Activated CD4-positive, alpha-beta T cell treated with anti-CD3 and anti-CD28 coated beads, Interleukin-2, amount 50 U/mL, for 16 hours (primary cell): ENCODE data around the gene GOLGA6B.
A peak's percentile ranks its signal among the peaks of the same experiment; 100 is the strongest.
"Not testable (repeated sequence)": the region's sequence is repeated elsewhere in the genome, so short reads cannot be mapped to it uniquely, and the experiment has no call there.

Source experiments
- DNase-seq: peaks from one replicate; pipeline ENCODE4 v3.0.0-alpha.2; 2020

The GOLGA6B gene

DNA sequence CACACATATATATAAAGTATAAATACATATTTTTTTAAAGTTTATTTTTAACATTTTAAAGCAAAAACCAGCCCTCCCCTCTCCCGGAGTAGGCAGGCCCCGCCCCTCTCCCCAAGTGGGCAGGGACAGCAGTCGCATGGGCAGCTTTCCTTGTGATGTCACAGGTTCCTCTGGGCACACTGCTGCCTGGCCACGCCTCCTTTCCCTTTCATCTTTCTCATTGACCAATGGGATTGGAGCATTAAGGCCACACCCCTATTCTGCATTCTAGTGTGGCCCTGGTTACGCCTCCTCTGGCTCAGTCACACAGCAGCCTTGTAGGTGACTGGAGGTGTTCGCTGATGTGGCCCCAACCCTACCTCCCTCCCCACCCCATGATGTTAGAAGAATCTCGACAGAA is at the start of gene GOLGA6B:
GOLGA6B (plus strand) TSS at position 301 of the 400 bp plus-strand sequence; CDS start at position 342, 41 bp downstream.
- not testable (repeated sequence) for DNase-seq

DNA sequence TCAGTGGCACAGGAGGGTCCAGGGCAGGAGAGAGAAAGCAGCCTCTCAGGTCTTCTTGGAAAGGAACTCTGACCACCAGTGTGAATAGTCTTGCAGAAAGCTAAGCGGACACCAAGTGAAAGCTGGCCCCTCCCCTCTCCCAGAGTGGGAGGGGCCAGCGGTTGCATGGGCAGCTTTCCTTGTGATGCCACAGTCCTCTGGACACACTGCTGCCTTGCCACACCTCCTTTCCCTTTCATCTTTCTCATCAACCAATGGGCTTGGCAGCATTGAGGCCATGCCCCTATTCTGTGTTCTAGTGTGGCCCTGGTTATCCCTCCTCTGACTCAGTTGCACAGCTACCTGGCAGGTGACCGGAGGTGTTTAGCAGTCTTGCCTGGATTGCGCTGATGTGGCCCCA is 49.7 kb upstream of the GOLGA6B start:
- DNase-seq, result no peak

DNA sequence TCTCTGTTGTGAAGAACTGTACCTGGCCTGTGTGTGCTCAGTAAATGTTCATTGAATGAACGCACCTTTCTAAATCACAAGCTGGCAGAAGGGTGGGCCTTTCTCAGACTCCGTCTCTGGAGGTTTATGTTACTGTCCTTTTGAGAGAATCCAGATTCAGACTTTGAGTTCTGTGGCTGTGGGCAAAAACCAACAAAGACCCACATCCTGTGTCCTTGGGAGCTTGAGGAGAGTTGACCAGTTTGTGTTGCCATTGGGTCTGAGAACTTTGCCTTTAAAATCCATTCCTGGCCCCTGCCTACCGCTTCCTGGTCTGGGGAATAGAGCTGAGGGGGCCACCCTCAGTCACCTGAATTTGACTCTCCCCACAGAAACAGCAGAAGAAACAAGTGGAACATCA is 46.4 kb upstream of the GOLGA6B start:
- not testable (repeated sequence) for DNase-seq

DNA sequence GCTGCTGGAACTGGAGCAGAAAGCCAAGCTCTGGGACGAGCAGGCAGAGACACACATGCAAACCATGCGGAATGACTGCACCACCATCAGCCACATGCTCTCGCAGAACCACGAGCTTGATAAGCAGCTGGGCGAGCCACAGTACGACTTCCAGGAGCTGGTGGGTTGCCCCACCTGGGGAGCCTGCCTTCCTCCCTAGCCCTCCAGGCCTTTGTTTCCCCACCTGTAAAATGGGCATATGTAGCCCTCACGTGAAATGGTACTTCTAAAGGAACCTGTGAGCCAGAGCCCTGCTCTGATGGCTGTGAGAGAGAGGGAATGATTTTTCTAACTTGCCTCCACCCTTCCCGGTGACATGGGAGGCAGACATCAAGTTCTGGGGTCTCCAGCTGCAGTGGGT is 44.6 kb upstream of the GOLGA6B start:
- no peak for DNase-seq

- not testable (repeated sequence) for DNase-seq
Observed at GRCh38 chr15:72612324-72612723, 42.2 kb upstream of the GOLGA6B start.

GRCh38 chr15:72614810-72615532 is 39.5 kb upstream of the GOLGA6B start:
- DNase-seq, result no peak

DNA sequence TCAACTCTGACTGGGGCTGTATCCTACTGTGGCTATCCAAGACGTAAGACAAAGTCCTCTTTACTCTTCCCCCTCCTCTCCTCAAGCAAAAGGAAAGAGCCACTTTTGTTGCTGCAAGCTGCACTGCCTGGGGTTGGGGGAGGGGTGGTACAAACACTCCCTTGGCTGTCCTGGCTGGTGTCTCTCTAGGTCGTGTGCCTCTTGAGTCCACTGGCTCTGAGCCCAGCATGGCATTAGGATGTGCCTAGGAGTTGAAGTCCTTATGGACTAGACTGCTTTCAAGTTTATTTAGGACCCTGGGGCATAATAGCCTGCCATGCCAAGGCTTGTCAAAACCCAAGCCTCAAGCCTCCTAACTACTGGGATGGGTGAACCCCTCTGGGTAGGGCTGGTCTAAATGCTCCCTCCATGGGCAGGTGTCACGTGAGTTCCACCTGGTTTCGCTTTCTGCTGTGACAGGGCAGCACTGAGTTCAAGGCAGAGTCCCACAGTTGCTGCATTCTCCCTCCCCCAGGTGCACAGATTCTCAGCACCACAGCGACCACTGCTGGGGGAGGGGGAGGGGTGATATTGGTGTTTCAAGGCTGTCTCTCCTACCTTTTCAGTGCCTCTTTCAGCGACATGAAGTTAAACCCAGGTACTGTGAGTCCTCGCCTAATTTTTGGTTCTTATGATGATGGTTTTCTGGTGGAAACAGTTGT is 38.8 kb upstream of the GOLGA6B start:
- DNase-seq, result not testable (repeated sequence)

- DNase-seq, result no peak
Observed at GRCh38 chr15:72616491-72617210, 37.8 kb upstream of the GOLGA6B start.

GRCh38 chr15:72623854-72624253 is 30.6 kb upstream of the GOLGA6B start:
- DNase-seq, result not testable (repeated sequence)

GRCh38 chr15:72626153-72626552 is 28.3 kb upstream of the GOLGA6B start:
- not testable (repeated sequence) for DNase-seq

GRCh38 chr15:72628249-72629067 is 26.0 kb upstream of the GOLGA6B start:
- peak; percentile 11 for DNase-seq

DNA sequence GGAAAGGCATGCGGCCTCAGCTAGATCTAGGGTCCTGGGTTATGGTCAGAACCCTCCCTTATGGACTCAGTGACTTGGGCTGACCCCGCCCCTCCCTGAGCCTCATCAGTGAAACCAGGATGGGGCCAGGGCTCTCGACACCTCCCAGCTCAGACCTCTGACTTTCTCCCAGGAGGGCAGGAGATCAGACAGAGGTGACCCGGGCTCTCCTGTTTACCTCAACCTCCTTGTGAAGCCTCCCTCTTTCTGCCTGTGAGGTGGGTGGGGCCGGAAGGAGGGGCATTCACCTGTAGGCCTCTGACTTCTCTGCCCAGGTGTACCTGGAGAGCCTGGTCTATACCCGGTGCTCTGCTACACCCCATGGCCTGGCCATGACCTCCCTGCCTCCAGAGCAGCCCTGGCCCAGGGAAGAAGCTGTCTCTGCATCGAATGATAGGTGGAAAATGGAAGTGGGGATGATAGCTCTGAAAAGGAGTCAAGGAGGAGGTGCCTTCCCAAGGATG is 25.4 kb upstream of the GOLGA6B start:
- not testable (repeated sequence) for DNase-seq

GRCh38 chr15:72636519-72637282 is 17.8 kb upstream of the GOLGA6B start:
- DNase-seq, result peak; percentile 69

DNA sequence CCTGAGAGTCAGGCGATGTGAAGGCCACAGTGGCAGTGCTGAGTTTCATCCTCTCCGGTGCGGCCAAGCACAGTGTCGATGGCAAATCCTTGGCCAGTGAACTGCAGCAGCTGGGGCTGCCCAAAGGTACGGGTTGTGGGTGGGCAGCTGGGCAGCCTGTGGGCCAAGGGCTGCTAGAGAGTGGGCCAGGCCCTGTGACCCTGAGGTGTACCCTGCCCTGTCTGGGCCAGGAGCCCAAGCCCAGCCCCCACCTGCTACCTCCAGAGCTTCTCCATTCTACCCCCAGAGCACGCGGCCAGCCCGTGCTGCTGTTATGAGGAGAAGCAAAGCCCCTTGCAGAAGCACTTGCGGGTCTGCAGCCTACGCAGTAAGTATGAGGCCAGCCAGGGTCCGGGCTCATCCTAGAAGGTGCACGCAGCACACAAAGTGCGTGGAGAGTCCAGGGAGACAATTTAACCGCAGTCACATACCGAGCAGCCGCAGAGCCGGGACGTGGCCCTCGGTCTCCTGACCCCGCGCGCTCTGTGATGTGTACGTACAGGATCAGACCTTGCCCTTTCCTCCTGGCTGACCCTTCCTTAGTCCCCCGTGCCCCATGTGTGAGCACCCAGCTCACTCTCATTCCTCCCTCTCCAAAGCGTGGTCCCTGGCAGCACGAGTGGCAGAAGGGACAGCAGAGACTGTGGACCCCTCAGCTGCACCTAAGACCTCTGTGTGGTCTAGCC is 14.6 kb upstream of the GOLGA6B start:
- DNase-seq, result not testable (repeated sequence)

GRCh38 chr15:72642271-72642670 is 12.2 kb upstream of the GOLGA6B start:
- DNase-seq, result not testable (repeated sequence)

GRCh38 chr15:72648631-72649253 is 5.8 kb upstream of the GOLGA6B start:
- not testable (repeated sequence) for DNase-seq

GRCh38 chr15:72656014-72656413 is 1.5 kb downstream of the GOLGA6B start:
- not testable (repeated sequence) for DNase-seq

DNA sequence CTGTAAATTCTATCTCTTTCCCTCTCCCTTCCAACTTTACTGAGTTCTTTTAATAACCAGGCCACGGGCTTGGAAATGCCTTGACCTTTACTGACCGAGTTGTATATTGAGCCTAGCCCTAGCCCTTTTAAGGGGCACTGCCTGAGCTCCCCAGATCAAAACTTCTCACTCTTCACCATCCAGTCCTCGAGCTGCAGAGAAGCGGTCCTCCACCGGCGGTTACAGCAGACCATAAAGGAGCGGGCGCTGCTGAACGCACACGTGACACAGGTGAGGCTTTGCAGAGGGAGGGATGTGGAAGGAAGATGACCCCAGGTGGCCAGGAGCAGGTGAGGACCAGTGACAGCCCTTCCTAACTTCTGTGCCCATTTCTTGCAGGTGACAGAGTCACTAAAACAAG is 6.6 kb downstream of the GOLGA6B start:
- not testable (repeated sequence) for DNase-seq

DNA sequence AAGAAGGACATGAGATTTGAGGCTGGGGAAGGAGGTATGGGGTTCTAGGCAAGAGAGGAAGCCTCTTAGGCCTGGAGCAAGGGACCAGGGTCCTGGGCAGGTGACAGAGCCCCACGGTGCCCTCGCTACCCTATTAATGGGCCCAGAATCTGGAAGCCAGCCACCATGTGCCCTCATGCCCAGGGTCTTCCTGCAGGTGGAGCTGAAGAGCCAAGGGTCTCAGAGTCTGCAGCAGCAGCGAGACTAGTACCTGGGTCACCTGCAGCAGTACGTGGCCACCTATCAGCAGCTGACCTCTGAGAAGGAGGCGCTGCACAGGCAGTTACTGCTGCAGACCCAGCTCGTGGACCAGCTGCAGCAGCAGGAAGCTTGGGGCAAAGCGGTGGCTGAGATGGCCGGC is 9.4 kb downstream of the GOLGA6B start:
- DNase-seq, result not testable (repeated sequence)

DNA sequence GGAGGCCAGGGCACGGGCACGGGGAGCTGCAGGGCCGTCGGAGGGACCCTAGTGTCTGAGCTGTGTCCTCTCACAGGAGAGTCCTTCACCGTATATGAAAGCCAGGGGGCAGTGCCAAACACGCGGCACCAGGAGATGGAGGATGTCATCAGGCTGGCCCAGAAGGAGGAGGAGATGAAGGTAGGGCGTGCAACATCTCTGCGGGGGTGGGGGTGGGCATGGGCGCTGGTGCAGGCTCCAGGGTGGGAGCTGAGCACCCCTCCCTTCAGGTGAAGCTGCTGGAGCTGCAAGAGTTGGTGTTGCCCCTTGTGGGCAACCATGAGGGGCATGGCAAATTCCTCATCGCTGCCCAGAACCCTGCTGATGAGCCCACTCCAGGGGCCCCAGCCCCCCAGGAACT is 11.2 kb downstream of the GOLGA6B start:
- not testable (repeated sequence) for DNase-seq
